ENCODE measurements around the gene TGIF1. TPM values are rescaled to one million over a fixed set of nuclear protein-coding genes. Genes with fewer than 3 reads are reported as not detected.
A peak's percentile ranks its signal among the peaks of the same experiment; 100 is the strongest.

Gene TGIF1
- total and polyA plus RNA-seq, 9 of the 15 experiments (the other 6 are each of a cell fraction or from before 2014, with no cell fraction given): 16.1 to 77.7 (median 44.6) TPM

DNA sequence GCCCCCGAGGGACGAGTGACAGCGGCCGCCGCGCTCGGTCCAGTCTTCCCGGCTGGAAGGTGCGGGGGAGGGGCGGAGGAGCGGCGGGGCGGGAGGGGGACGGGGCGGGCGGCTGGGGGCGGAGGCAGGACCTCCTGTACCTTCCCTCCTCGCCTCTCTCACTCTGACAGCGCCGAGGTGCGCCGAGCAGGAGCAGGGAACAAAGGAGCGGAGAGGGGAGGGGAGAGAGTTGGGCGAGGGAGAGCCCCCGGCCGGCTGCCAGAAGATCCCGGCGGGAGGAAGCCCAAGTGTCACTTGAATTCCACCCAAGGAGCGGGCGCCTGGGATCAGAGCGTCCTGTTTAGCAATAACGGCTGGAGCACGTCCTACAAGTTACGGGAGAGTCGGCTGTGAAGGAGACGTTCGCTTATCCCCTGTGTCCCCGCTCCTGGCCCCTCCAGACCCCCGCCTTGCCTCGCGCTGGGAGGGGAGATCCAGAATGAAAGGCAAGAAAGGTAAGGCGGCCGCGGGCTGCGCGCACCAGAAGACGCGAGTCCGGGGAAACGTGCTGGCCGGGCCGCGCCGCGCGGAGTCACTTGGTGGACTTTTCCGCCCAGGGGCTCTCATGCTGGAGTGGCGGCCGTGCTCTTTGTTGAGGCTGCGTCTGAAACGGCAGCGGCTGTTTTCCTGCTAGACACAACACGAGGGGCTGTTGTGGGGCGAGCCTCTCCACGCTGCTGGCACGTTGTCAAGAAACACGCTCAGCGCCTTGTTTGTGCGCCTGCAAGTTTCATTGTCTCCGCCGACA lies at the start of gene TGIF1 (continued):
- TF ChIP-seq, protein P1, sequence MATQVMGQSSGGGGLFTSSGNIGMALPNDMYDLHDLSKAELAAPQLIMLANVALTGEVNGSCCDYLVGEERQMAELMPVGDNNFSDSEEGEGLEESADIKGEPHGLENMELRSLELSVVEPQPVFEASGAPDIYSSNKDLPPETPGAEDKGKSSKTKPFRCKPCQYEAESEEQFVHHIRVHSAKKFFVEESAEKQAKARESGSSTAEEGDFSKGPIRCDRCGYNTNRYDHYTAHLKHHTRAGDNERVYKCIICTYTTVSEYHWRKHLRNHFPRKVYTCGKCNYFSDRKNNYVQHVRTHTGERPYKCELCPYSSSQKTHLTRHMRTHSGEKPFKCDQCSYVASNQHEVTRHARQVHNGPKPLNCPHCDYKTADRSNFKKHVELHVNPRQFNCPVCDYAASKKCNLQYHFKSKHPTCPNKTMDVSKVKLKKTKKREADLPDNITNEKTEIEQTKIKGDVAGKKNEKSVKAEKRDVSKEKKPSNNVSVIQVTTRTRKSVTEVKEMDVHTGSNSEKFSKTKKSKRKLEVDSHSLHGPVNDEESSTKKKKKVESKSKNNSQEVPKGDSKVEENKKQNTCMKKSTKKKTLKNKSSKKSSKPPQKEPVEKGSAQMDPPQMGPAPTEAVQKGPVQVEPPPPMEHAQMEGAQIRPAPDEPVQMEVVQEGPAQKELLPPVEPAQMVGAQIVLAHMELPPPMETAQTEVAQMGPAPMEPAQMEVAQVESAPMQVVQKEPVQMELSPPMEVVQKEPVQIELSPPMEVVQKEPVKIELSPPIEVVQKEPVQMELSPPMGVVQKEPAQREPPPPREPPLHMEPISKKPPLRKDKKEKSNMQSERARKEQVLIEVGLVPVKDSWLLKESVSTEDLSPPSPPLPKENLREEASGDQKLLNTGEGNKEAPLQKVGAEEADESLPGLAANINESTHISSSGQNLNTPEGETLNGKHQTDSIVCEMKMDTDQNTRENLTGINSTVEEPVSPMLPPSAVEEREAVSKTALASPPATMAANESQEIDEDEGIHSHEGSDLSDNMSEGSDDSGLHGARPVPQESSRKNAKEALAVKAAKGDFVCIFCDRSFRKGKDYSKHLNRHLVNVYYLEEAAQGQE (IDR thresholded peaks at IDR 0.05; ENCODE audit: borderline replicate concordance): no peak
- TF ChIP-seq, protein P1 (CRISPR knock-in tag; IDR thresholded peaks at IDR 0.05; ENCODE audit: low read depth): 0 out of 2 replicates have a peak, but pooled peaks have one; percentile 33
- TF ChIP-seq, protein P2, sequence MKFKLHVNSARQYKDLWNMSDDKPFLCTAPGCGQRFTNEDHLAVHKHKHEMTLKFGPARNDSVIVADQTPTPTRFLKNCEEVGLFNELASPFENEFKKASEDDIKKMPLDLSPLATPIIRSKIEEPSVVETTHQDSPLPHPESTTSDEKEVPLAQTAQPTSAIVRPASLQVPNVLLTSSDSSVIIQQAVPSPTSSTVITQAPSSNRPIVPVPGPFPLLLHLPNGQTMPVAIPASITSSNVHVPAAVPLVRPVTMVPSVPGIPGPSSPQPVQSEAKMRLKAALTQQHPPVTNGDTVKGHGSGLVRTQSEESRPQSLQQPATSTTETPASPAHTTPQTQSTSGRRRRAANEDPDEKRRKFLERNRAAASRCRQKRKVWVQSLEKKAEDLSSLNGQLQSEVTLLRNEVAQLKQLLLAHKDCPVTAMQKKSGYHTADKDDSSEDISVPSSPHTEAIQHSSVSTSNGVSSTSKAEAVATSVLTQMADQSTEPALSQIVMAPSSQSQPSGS (CRISPR knock-in tag; IDR thresholded peaks at IDR 0.05): no peak
- no peak for TF ChIP-seq JUN (IDR thresholded peaks at IDR 0.05; ENCODE audit: borderline replicate concordance, low read depth, low read length)
- 0 out of 2 replicates have a peak, but pooled peaks have one; percentile 63 for TF ChIP-seq JUN (CRISPR knock-in tag; IDR thresholded peaks at IDR 0.05; ENCODE audit: borderline replicate concordance)
- TF ChIP-seq ASH1L (IDR thresholded peaks at IDR 0.05; ENCODE audit: borderline replicate concordance, low read depth, partially characterized antibody): no peak
- 0 out of 2 replicates have a peak, but pooled peaks have one; percentile 31 for TF ChIP-seq E2F3 (CRISPR knock-in tag; IDR thresholded peaks at IDR 0.05)
- TF ChIP-seq SRSF9 (IDR thresholded peaks at IDR 0.05; ENCODE audit: borderline replicate concordance, low read depth, low read length): no peak
- TF ChIP-seq FOXJ3 (CRISPR knock-in tag; IDR thresholded peaks at IDR 0.05): no peak
- TF ChIP-seq, protein P3, sequence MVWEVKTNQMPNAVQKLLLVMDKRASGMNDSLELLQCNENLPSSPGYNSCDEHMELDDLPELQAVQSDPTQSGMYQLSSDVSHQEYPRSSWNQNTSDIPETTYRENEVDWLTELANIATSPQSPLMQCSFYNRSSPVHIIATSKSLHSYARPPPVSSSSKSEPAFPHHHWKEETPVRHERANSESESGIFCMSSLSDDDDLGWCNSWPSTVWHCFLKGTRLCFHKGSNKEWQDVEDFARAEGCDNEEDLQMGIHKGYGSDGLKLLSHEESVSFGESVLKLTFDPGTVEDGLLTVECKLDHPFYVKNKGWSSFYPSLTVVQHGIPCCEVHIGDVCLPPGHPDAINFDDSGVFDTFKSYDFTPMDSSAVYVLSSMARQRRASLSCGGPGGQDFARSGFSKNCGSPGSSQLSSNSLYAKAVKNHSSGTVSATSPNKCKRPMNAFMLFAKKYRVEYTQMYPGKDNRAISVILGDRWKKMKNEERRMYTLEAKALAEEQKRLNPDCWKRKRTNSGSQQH (CRISPR knock-in tag; IDR thresholded peaks at IDR 0.05): peak; percentile 70; the same call in 1 of the 2 replicates
- peak; percentile 43 for TF ChIP-seq SNRNP70 (optimal IDR thresholded peaks at IDR 0.05; ENCODE audit: low read depth, low read length)
- TF ChIP-seq, protein P4, sequence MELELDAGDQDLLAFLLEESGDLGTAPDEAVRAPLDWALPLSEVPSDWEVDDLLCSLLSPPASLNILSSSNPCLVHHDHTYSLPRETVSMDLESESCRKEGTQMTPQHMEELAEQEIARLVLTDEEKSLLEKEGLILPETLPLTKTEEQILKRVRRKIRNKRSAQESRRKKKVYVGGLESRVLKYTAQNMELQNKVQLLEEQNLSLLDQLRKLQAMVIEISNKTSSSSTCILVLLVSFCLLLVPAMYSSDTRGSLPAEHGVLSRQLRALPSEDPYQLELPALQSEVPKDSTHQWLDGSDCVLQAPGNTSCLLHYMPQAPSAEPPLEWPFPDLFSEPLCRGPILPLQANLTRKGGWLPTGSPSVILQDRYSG (tag; conservative IDR thresholded peaks at IDR 0.05; ENCODE audit: low read depth): no peak
- peak; percentile 78 for TF ChIP-seq CCNT2 (IDR thresholded peaks at IDR 0.05; ENCODE audit: borderline replicate concordance, extremely low read depth, insufficient read length, low read depth, low read length)
- TF ChIP-seq KLF1 (tag; IDR thresholded peaks at IDR 0.05): no peak
- peak; percentile 67; the same call in 1 of the 2 replicates for TF ChIP-seq ZNF764 (CRISPR knock-in tag; IDR thresholded peaks at IDR 0.05; ENCODE audit: low read depth)

All from K562 (cell line).